Measurements from ENCODE around the gene TTC1.

The TTC1 gene

DNA sequence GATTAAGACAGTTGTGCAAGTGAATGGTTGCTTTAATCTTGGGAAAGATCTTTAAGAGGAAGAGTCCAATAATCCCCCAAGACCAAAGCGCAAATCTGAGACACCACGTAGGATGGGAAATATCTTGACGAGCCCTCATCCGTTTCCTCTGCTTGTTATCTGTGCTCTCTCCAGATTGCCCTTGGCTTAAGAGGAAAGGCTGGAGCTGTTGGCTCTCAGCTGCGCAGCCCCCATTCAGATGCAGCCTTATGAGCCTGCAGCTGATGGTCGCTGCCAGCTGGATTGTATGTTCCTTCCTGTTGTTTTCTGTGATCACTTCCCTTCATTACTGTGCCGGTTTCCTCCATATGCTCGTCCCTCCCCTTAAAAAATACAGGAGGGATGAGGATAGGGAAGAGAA is 62.6 kb downstream of the TTC1 start:
- Histone ChIP-seq H3K4me1 (ENCODE audit: control insufficient read depth, low read length) (peaks cover 14% of the 10 kb centered on the region), H4K20me1 (ENCODE audit: control insufficient read depth, insufficient read depth, low read depth, low read length) (no peaks in the 10 kb centered on the region), H3K27ac (ENCODE audit: low read depth, low read length) (no peak overlapping the region), H3F3A (ENCODE audit: control insufficient read depth, insufficient read depth) (no peaks in the 10 kb centered on the region), H3K9me2 (replicated peaks; ENCODE audit: control insufficient read depth, low read length) (no peaks in the 10 kb centered on the region), H3K9me3 (ENCODE audit: control insufficient read depth, insufficient read depth, low read length) (no peaks in the 10 kb centered on the region), H3K79me2 (ENCODE audit: control insufficient read depth, low read length) (no peaks in the 10 kb centered on the region), H3K4me2 (ENCODE audit: low read length) (peak overlapping the region; percentile 45), H3K27me3 (ENCODE audit: control insufficient read depth, low read length) (no peaks in the 10 kb centered on the region), H3K4me3 (ENCODE audit: low read length) (no peak overlapping the region), H3K36me3 (ENCODE audit: control insufficient read depth, low read length) (peaks cover 4% of the 10 kb centered on the region; the same call in 1 of the 2 replicates)
- TF ChIP-seq, protein P1, sequence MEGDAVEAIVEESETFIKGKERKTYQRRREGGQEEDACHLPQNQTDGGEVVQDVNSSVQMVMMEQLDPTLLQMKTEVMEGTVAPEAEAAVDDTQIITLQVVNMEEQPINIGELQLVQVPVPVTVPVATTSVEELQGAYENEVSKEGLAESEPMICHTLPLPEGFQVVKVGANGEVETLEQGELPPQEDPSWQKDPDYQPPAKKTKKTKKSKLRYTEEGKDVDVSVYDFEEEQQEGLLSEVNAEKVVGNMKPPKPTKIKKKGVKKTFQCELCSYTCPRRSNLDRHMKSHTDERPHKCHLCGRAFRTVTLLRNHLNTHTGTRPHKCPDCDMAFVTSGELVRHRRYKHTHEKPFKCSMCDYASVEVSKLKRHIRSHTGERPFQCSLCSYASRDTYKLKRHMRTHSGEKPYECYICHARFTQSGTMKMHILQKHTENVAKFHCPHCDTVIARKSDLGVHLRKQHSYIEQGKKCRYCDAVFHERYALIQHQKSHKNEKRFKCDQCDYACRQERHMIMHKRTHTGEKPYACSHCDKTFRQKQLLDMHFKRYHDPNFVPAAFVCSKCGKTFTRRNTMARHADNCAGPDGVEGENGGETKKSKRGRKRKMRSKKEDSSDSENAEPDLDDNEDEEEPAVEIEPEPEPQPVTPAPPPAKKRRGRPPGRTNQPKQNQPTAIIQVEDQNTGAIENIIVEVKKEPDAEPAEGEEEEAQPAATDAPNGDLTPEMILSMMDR (IDR thresholded peaks at IDR 0.05; ENCODE audit: low read depth, low read length, poor library complexity, severe bottlenecking) = no peak
- TF ChIP-seq EZH2phosphoT487 (IDR thresholded peaks at IDR 0.05; ENCODE audit: borderline replicate concordance, low read length) = no peak

DNA sequence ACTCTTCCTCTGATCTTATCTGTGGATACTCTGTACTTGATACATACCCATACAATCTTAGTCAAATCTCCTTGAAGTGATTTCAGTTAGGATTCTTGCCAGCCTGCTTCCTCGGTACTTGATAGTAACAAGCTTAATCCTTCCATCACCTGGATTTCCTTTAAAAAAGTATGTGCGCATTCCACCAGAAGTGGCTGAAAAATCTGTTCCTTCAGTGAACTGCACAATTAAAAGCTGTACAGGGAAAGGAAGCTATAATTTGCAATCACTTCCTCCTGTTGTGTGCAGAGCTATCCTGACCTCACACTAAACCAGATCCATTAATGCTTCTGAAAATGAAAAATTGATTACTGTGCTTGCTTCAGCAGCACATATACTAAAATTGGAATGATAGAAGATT is 63.0 kb downstream of the TTC1 start:
- H3K9me2 ChIP-seq (replicated peaks; ENCODE audit: control insufficient read depth, low read length) = no peaks in the 10 kb centered on the region
- no peaks in the 10 kb centered on the region for H3F3A ChIP-seq (ENCODE audit: control insufficient read depth, insufficient read depth)
- no peaks in the 10 kb centered on the region for H3K79me2 ChIP-seq (ENCODE audit: control insufficient read depth, low read length)
- no peaks in the 10 kb centered on the region for H3K27me3 ChIP-seq (ENCODE audit: control insufficient read depth, low read length)
- H3K4me1 ChIP-seq (ENCODE audit: control insufficient read depth, low read length) = peaks cover 14% of the 10 kb centered on the region
- H3K27ac ChIP-seq (ENCODE audit: low read depth, low read length) = no peak overlapping the region
- H4K20me1 ChIP-seq (ENCODE audit: control insufficient read depth, insufficient read depth, low read depth, low read length) = no peaks in the 10 kb centered on the region
- H3K4me2 ChIP-seq (ENCODE audit: low read length) = peak overlapping the region; percentile 45
- TF ChIP-seq EZH2phosphoT487 (IDR thresholded peaks at IDR 0.05; ENCODE audit: borderline replicate concordance, low read length) = no peak
- TF ChIP-seq, protein P1 (IDR thresholded peaks at IDR 0.05; ENCODE audit: low read depth, low read length, poor library complexity, severe bottlenecking) = no peak
- H3K9me3 ChIP-seq (ENCODE audit: control insufficient read depth, insufficient read depth, low read length) = no peaks in the 10 kb centered on the region
- H3K4me3 ChIP-seq (ENCODE audit: low read length) = no peak overlapping the region
- peaks cover 4% of the 10 kb centered on the region; the same call in 1 of the 2 replicates for H3K36me3 ChIP-seq (ENCODE audit: control insufficient read depth, low read length)

DNA sequence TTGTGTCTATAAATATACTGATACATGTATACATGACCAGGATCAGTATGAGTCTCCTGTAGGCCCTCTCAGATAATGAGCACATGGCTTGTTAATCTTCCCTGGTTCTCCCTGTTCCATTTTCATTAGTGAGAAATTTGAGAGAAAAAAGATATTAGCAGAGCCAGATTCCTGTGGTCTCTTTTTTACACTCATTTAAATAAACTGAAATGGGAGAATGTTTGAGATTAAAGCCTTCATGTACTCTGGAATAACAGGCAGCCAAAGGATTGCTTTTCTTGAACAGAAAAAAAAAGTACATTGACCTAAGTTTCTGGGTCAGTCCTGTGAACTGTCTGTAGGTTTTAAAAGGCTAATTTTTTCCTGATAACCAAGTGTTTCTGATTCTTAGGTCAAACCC is 66.1 kb downstream of the TTC1 start:
- H3K27me3 ChIP-seq (ENCODE audit: control insufficient read depth, low read length) = no peaks in the 10 kb centered on the region
- H3K4me3 ChIP-seq (ENCODE audit: low read length) = no peak overlapping the region
- no peaks in the 10 kb centered on the region for H3K79me2 ChIP-seq (ENCODE audit: control insufficient read depth, low read length)
- no peak overlapping the region for H3K4me2 ChIP-seq (ENCODE audit: low read length)
- H3K9me3 ChIP-seq (ENCODE audit: control insufficient read depth, insufficient read depth, low read length) = no peaks in the 10 kb centered on the region
- no peaks in the 10 kb centered on the region for H3K9me2 ChIP-seq (replicated peaks; ENCODE audit: control insufficient read depth, low read length)
- H4K20me1 ChIP-seq (ENCODE audit: control insufficient read depth, insufficient read depth, low read depth, low read length) = no peaks in the 10 kb centered on the region
- no peak overlapping the region for H3K27ac ChIP-seq (ENCODE audit: low read depth, low read length)
- no peaks in the 10 kb centered on the region for H3F3A ChIP-seq (ENCODE audit: control insufficient read depth, insufficient read depth)
- TF ChIP-seq, protein P1 (IDR thresholded peaks at IDR 0.05; ENCODE audit: low read depth, low read length, poor library complexity, severe bottlenecking) = no peak
- no peak for TF ChIP-seq EZH2phosphoT487 (IDR thresholded peaks at IDR 0.05; ENCODE audit: borderline replicate concordance, low read length)
- peaks cover 11% of the 10 kb centered on the region; the same call in 1 of the 2 replicates for H3K36me3 ChIP-seq (ENCODE audit: control insufficient read depth, low read length)
- peaks cover 14% of the 10 kb centered on the region for H3K4me1 ChIP-seq (ENCODE audit: control insufficient read depth, low read length)

Measured in DOHH2 (cell line).